ENCODE data around the gene CTSE.

Gene CTSE

GRCh38 chr1:205991237-205991636 lies 32.5 kb downstream of the CTSE start:
- DNase-seq (ENCODE audit: low read depth, low spot score) = no peak

- DNase-seq (ENCODE audit: low read depth, low spot score) = no peak
These were observed 33.5 kb downstream of the CTSE start for GRCh38 chr1:205990226-205990625.

- no peak for DNase-seq (ENCODE audit: low read depth, low spot score)
These were observed 33.9 kb downstream of the CTSE start for GRCh38 chr1:205989786-205990185.

GRCh38 chr1:205988585-205988995 lies 35.1 kb downstream of the CTSE start:
- no peak for DNase-seq (ENCODE audit: low read depth, low spot score)

- no peak for DNase-seq (ENCODE audit: low read depth, low spot score)
These were observed 36.8 kb downstream of the CTSE start for GRCh38 chr1:205986861-205987260.

GRCh38 chr1:205986292-205986691 lies 37.4 kb downstream of the CTSE start:
- DNase-seq (ENCODE audit: low read depth, low spot score) = no peak

GRCh38 chr1:205985330-205986005 lies 38.2 kb downstream of the CTSE start:
- no peak for DNase-seq (ENCODE audit: low read depth, low spot score)

GRCh38 chr1:205983925-205984725 lies 39.6 kb downstream of the CTSE start:
- no peak for DNase-seq (ENCODE audit: low read depth, low spot score)

GRCh38 chr1:205981257-205981656 lies 42.4 kb downstream of the CTSE start:
- no peak for DNase-seq (ENCODE audit: low read depth, low spot score)

GRCh38 chr1:205980237-205980870 lies 43.3 kb downstream of the CTSE start:
- DNase-seq (ENCODE audit: low read depth, low spot score) = no peak

GRCh38 chr1:205979301-205979700 lies 44.4 kb downstream of the CTSE start:
- no peak for DNase-seq (ENCODE audit: low read depth, low spot score)

GRCh38 chr1:205978676-205979075 lies 45.0 kb downstream of the CTSE start:
- no peak for DNase-seq (ENCODE audit: low read depth, low spot score)

GRCh38 chr1:205977402-205978014 lies 46.2 kb downstream of the CTSE start:
- peak; percentile 46 for DNase-seq (ENCODE audit: low read depth, low spot score)

- DNase-seq (ENCODE audit: low read depth, low spot score) = no peak
These were observed 46.8 kb downstream of the CTSE start for GRCh38 chr1:205976708-205977401.

GRCh38 chr1:205976036-205976435 lies 47.7 kb downstream of the CTSE start:
- DNase-seq (ENCODE audit: low read depth, low spot score) = no peak

GRCh38 chr1:205975387-205975998 lies 48.2 kb downstream of the CTSE start:
- no peak for DNase-seq (ENCODE audit: low read depth, low spot score)

GRCh38 chr1:205974712-205975111 lies 49.0 kb downstream of the CTSE start:
- DNase-seq (ENCODE audit: low read depth, low spot score) = no peak

GRCh38 chr1:205973377-205974232 lies 50.1 kb downstream of the CTSE start:
- DNase-seq (ENCODE audit: low read depth, low spot score) = no peak

- DNase-seq (ENCODE audit: low read depth, low spot score) = no peak
These were observed 51.1 kb downstream of the CTSE start for GRCh38 chr1:205972491-205973168.

GRCh38 chr1:205972081-205972480 lies 51.6 kb downstream of the CTSE start:
- DNase-seq (ENCODE audit: low read depth, low spot score) = no peak
